Activated CD4-positive, CD25-positive, alpha-beta regulatory T cell (primary cell): ENCODE data around the gene VPS8.
"Not testable (repeated sequence)": the region's sequence is repeated elsewhere in the genome, so short reads cannot be mapped to it uniquely, and the experiment has no call there.

ENCODE experiments used
- DNase-seq, 4 experiments: peaks; one replicate each; lab custom pipeline; 2025; lab: John Stamatoyannopoulos, UW

VPS8 gene

GRCh38 chr3:184864000-184864399 is 52.0 kb downstream of the VPS8 start:
- DNase-seq, result no peak

DNA sequence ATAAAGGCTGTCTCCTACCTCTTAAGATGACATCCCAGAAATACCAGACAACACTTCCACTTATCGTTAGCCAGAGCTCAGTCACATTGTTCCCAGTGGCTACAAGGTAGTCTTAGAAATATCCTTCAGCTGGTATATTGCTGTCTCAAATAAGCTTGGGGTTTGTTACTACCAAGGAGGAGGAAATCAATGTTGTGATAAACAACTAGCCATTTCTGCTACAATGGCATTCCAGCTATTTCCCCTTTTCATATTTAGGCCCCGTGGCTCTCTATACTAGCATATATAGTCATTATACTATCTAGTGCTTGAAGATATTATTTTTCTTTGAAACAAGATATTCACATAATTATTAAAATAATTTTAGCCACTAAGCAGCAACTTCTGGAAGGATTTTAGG is 56.5 kb downstream of the VPS8 start:
- no peak for DNase-seq

DNA sequence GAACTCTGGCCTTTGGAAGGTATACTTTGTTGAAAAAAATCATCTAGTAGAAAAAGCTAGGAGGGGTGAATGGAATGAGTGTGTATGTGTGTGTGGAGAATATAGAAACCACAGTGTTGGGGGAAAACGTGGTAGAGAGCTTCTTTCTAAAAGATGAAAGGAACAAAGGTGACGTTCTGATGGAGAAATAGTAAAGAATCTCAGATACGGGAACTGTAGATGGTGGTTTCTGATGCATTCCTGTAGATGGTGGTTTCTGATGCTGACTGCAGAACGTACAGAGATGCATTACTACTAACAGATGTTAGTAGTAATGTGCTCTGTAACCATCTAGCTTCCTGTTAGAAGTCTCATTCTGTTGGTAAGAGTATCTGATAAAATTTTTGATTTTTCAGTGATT is 60.2 kb downstream of the VPS8 start:
- no peak for DNase-seq

GRCh38 chr3:184873141-184873540 is 61.2 kb downstream of the VPS8 start:
- DNase-seq, result no peak

GRCh38 chr3:184874709-184875644 is 63.0 kb downstream of the VPS8 start:
- DNase-seq, result no peak

GRCh38 chr3:184880276-184881019 is 68.5 kb downstream of the VPS8 start:
- no peak for DNase-seq

DNA sequence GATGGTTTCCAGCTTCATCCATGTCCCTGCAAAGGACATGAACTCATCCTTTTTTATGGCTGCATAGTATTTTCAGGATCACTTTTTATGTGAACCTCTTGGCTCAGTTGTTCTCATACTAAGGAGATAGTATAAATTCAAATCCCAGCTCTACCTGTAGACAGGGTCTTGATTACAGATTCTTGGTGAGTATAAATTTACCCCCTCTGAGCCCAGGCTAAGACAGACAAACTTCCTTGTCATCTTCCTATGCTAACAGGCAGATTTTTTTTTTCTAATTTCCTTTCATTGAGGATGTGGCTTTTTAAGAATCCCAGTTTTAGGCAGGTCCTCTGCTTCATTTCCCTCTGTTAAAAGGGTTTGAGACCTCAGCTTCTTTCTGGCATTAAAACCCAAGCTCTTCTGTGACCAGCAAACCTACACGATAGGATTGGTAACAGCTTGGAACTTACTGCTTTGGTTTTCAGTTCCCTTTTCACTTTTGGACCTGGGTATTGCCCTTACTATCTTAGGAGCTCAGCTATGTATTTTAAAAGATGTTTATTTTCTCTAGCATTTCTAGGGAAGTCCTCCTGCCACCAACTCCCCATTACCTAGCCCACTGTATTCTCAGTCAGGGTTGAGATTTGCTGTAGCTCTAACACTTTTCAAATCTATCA is 72.5 kb downstream of the VPS8 start:
- DNase-seq, result no peak

GRCh38 chr3:184885112-184885511 is 73.1 kb downstream of the VPS8 start:
- DNase-seq, result no peak

DNA sequence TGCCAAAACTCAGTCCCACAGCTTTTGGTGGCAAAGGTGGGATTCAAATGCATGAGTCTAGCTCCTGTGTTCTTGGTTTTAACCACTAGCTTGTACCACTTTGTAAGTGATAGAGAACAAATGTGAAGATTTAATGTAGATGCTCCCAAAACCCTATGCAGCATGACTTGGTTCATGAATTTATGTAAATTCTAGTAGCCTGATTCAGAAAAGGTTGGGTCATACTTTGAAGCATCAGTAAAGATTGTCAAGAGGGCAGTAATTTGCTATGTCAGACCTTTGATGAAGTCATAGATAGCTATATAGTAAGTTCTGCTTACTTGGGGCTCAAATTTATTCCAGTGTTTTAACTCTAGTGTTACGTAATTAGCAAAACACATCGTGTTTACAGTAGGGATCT is 75.6 kb downstream of the VPS8 start:
- no peak for DNase-seq

DNA sequence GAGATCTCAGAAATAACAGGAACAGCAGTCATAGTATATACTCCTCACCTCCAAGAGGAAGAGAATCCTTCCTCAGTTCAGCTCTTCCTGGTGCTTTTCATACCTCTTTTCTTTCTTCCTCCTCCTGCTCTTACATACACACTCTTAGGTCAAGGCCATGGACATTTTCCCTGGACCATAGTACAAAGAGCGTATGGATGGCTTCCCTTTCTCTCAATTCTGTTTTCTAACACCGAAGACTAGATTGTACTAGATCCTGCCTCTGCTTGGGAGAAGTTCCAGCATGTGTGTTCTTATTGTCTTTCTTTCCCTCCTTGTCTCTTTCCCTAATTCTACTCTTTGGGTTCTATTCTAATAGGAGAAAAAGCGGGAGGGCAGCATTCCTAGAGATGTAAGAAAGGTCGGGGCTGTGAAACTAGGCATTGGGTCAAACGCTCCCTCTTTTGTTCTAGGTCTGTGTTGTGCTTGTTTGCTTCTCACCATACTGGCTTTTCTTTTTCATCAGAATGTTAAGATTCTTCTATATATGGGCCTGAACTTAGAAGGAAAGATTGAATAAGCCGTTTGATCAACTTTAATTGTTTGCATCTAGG is 77.4 kb downstream of the VPS8 start:
- DNase-seq, result no peak

GRCh38 chr3:184894051-184894450 is 82.1 kb downstream of the VPS8 start:
- no peak for DNase-seq

- no peak for DNase-seq
Measured at GRCh38 chr3:184895350-184895749, 83.4 kb downstream of the VPS8 start.

GRCh38 chr3:184896336-184896735 is 84.4 kb downstream of the VPS8 start:
- no peak for DNase-seq

- no peak for DNase-seq
Measured at GRCh38 chr3:184899953-184900595, 88.1 kb downstream of the VPS8 start.

- DNase-seq, result not testable (repeated sequence)
Measured at GRCh38 chr3:184907031-184907430, 95.1 kb downstream of the VPS8 start.

DNA sequence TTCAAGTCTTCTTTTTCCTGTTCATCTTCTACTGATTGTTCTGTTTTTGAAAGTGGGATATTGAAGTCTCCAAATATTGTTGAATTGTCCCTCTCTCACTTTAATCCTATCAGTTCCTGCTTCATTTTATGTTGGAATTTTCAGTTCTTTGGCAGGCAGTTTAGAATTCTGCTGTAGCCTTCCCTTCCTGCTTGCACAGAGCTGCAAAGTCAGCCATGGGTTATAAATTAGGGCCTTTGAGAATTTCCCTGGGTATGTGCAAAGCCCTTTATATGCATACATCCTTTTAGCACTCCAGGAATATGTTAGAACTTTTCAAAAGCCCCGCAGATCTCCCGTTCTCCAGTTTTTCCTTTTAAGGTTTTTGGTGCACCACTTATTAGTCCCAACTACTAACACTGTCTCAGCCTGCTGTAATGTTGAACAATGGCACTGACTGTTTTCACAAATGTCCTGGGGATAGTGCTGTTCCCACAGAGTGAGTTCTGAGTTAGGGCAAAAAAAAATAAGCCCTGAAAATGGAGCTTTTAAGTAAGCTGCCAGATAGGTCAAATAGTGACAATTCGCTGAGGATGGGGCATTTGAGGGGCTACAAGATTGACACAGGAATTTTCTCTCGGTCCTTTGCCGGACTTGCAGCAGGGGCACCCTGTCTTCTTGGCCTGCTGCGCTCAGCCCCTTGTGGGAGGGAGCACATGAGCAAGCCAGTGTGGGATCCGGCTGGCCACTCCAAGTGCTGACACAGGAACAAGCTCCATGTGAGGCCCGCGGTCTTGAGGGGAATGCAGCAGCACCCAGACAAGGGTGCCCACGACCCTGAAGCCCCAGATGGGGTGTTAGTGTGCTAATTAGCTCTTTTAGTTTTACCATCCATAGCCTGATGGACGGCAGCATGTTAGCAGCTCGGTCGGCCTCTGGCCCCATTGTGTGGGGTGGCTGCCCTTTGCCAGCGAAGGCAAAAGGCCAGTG is 96.0 kb downstream of the VPS8 start:
- DNase-seq, result no peak

DNA sequence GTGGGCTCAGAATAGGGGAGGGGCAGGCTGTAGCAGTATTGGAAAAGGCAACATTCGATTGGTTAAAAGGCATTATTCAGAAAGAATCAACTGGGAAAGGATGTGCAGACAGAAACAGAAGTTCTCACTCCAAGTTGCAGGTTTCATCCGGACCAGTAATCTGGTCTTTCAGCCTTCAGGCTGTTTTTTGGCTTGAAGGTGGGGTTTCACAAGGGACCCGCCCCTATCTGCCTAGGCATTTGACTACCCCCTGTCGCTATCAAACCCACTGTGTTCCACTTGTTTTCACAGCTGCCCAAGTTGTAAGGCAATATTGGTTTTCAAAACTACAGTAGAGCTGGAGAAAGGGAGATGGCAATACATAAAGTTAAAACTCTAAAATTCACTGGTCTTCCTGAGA is 96.9 kb downstream of the VPS8 start:
- DNase-seq, result no peak

- no peak for DNase-seq
Measured at GRCh38 chr3:184910664-184911063, 98.7 kb downstream of the VPS8 start.

DNA sequence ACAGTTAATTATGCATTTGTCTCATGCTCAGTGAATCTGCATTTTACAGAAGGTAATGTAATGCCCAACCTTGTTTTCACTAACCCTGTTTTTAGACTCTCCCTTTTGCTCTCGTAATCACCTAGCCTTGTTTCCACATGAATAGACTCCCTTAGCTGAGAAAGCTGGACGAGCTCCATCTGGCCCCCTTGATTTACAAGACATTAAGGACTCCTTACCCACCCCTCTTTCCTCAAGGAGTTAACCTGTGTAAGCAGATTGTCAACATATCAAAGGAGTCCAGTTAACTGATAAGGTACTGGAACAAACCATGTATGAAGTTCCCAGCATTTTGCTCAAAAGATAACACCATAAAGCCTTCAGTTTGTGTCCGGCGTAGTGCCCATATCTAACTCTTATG is 99.6 kb downstream of the VPS8 start:
- no peak for DNase-seq

DNA sequence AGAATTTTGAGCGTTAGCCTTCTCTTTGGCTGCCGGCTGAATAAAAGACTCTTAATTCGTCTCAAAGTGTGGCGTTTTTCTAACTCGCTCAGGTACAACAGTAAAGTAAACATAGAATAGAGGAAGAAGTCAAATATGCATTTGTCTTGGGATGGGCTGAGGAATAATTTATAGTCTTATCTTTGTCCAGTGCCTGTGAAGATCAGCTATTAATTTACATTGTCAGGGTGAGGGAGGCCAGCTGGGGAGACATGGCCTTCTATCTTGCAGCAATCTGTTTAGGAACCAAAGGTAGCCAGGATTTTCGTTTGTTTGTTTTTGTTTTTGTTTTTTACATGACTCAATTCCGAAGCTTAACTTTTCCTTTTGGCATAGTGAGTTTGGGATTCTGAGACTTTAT is 100.2 kb downstream of the VPS8 start:
- DNase-seq, result no peak

GRCh38 chr3:184914628-184915027 is 102.7 kb downstream of the VPS8 start:
- DNase-seq, result no peak
